Upper lobe of left lung (tissue), 6 donors: Measurements from ENCODE around the gene SLAMF9. TPM values are rescaled to one million over a fixed set of nuclear protein-coding genes. Genes with fewer than 3 reads are reported as not detected.

Source experiments
- ATAC-seq, 2 donors: fragments of 200-7000 bp; cut with Tn5 transposase; one replicate each; pipeline ENCODE4 v1.9.1; 2022; ENCODE audit warnings: mild to moderate bottlenecking in 2 of 2, moderate library complexity in 2 of 2; ENCODE audit not compliant: low FRiP score in 2 of 2
- DNase-seq, 2 donors: peaks; one replicate each; pipeline ENCODE4 v3.0.0-alpha.2; 2019 to 2020
- H3K27ac ChIP-seq, 4 donors: fragments of 200-600 bp; sonication (generic); one replicate each; pipeline ENCODE4 v1.5.1; 2016 to 2019
- H3K27me3 ChIP-seq, 4 donors: fragments of 200-600 bp; sonication (generic); one replicate each; pipeline ENCODE4 v1.5.1; 2017 to 2019
- H3K36me3 ChIP-seq, 4 donors: fragments of 200-600 bp; sonication (generic); one replicate each; pipeline ENCODE4 v1.5.1; 2016 to 2019
- H3K4me1 ChIP-seq, 4 donors: fragments of 200-600 bp; sonication (generic); one replicate each; pipeline ENCODE4 v1.5.1; 2018 to 2019
- H3K4me3 ChIP-seq, 4 donors: fragments of 200-600 bp; sonication (generic); one replicate each; pipeline ENCODE4 v1.5.1; 2017 to 2019; ENCODE audit warnings: mild to moderate bottlenecking in 2 of 4, moderate library complexity in 1 of 4
- H3K9me3 ChIP-seq, 4 donors: fragments of 200-600 bp; sonication (generic); one replicate each; pipeline ENCODE4 v1.5.1; 2018 to 2019
- EP300 ChIP-seq, 4 donors: sonication (generic); formaldehyde crosslinking; IDR thresholded peaks; one replicate each; pipeline ENCODE4 v1.5.1; 2017; ENCODE audit warnings: antibody characterized with exemption in 4 of 4, control low read depth in 2 of 4
- POLR2A ChIP-seq, 4 donors: fragments of 450-650 bp; IDR thresholded peaks; one replicate each; pipeline ENCODE4 v1.5.1; 2016 to 2017; ENCODE audit warnings: antibody characterized with exemption in 4 of 4, mild to moderate bottlenecking in 2 of 4
- POLR2AphosphoS5 ChIP-seq, 2 donors: sonication (generic); formaldehyde crosslinking; IDR thresholded peaks; one replicate each; pipeline ENCODE4 v1.5.1; 2017; ENCODE audit warnings: antibody characterized with exemption in 2 of 2
- WGBS, 2 donors: methylation state at CpG; one replicate each; pipeline ENCODE4 v1.1.5; 2017 to 2018; 5-methylcytosine and 5-hydroxymethylcytosine counted together
- total RNA-seq, 6 donors: library from RNA; depleted of rRNA in 4 of 6; stranded (reverse); fragments of >200 nt in 4 of 6; gene quantifications; one replicate each; pipeline versions ENCODE4 v1.1.0 to v1.2.1, GENCODE V29; 2016 to 2021
- TF ChIP-seq, protein P1 (sequence below), 6 experiments: fragments of 450-650 bp in 4 of 6; fragments of 200-600 bp in 2 of 6; sonication (generic) in 2 of 6; IDR thresholded peaks; one replicate each; pipeline ENCODE4 v1.5.1; 2016 to 2019; ENCODE audit warnings: antibody characterized with exemption in 6 of 6
- donor health status: DM: no; HTN: no; CAD: no; lungs with moderate emphysema.
- donor health status: DM: no; HTN: yes; CAD: no; lungs with severe emphysema.

The SLAMF9 gene
- total RNA-seq, 6 donors from 2014 or later: 0.34 TPM; not detected in 5

DNA sequence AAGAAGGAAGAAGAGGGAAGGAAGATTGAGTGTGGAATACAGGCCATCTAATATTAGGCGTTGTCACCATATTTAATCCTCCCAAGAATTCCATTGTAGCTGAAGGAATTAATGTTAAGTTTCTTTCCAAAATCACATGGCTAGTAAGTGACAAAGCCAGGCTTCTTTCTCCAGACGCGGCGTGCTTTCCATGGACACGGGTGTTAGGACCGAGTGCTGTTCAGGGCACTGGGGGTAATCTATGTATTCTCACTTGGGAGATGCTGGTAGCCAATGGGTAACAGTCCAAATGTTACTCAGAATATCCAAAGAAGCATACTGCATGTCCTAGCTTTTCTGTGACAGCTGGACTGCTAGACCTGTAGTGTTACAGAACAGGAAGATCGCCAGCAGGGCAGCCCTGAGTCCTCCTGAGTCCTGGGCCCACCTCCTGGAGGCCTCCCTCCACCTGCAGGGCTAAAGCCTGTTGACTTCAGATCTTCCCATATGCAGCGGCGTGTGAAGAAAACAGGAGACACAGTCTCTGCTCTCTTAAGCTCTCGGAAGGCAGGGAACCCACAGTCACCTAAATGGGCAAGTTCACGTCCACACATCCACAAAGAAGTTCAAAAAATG is 13.9 kb downstream of the SLAMF9 start:
- H3K9me3 ChIP-seq: no peaks in the 10 kb centered on the region
- no peak for TF ChIP-seq POLR2A (IDR thresholded peaks at IDR 0.05)
- TF ChIP-seq, protein P1, sequence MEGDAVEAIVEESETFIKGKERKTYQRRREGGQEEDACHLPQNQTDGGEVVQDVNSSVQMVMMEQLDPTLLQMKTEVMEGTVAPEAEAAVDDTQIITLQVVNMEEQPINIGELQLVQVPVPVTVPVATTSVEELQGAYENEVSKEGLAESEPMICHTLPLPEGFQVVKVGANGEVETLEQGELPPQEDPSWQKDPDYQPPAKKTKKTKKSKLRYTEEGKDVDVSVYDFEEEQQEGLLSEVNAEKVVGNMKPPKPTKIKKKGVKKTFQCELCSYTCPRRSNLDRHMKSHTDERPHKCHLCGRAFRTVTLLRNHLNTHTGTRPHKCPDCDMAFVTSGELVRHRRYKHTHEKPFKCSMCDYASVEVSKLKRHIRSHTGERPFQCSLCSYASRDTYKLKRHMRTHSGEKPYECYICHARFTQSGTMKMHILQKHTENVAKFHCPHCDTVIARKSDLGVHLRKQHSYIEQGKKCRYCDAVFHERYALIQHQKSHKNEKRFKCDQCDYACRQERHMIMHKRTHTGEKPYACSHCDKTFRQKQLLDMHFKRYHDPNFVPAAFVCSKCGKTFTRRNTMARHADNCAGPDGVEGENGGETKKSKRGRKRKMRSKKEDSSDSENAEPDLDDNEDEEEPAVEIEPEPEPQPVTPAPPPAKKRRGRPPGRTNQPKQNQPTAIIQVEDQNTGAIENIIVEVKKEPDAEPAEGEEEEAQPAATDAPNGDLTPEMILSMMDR (IDR thresholded peaks at IDR 0.05): no peak
- TF ChIP-seq POLR2AphosphoS5 (IDR thresholded peaks at IDR 0.05): no peak
- no peak for TF ChIP-seq EP300 (IDR thresholded peaks at IDR 0.05)
- H3K27ac ChIP-seq: no peak overlapping the region
- WGBS, 2 donors: 95 to 96% methylated on average over 11 of the region's 11 CpGs
- H3K27me3 ChIP-seq: peaks cover 0 to under 1% (median 0%) of the 10 kb centered on the region in 4 donors
- no peak for DNase-seq
- no peak overlapping the region for H3K4me3 ChIP-seq
- ATAC-seq: no peak
- H3K4me1 ChIP-seq: peaks cover 16 to 30% (median 20%) of the 10 kb centered on the region in 4 donors
- H3K36me3 ChIP-seq: no peaks in the 10 kb centered on the region

DNA sequence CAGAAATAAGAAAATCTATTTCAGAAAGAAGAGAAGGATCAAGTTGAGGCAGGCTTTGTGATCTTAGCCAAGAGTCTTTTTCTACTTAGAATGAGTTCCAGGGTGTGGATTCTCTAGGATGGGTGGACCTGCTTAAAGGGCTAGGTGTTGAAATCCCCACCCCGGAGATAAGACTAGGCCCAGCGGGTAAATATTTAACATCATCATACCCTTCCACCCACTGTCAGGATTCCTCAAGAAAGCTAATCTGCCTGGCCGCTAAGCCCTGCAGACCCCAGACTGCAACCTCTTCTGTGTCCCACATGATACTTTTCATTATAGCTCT is 14.4 kb downstream of the SLAMF9 start:
- 74 to 78% methylated on average over 3 of the region's 3 CpGs for WGBS, 2 donors

GRCh38 chr1:159938905-159939677 is 14.9 kb downstream of the SLAMF9 start:
- no peaks in the 10 kb centered on the region for H3K9me3 ChIP-seq
- peaks cover 12 to 26% (median 18%) of the 10 kb centered on the region in 4 donors for H3K4me1 ChIP-seq
- DNase-seq (no peak), ATAC-seq (no peak)
- H3K36me3 ChIP-seq: no peaks in the 10 kb centered on the region
- WGBS, 2 donors: 84 to 90% methylated on average over 6 of the region's 6 CpGs
- H3K27me3 ChIP-seq: no peaks in the 10 kb centered on the region
- TF ChIP-seq POLR2A (IDR thresholded peaks at IDR 0.05): no peak
- TF ChIP-seq, protein P1 (IDR thresholded peaks at IDR 0.05): no peak
- TF ChIP-seq POLR2AphosphoS5 (IDR thresholded peaks at IDR 0.05): no peak
- no peak for TF ChIP-seq EP300 (IDR thresholded peaks at IDR 0.05)
- no peak overlapping the region for H3K4me3 ChIP-seq
- no peak overlapping the region for H3K27ac ChIP-seq

More for the DNA sequence above, 14.4 kb downstream of the SLAMF9 start:
- peaks cover 12 to 26% (median 18%) of the 10 kb centered on the region in 4 donors for H3K4me1 ChIP-seq
- H3K27me3 ChIP-seq: no peaks in the 10 kb centered on the region
- no peak overlapping the region for H3K4me3 ChIP-seq
- no peak overlapping the region for H3K27ac ChIP-seq
- no peaks in the 10 kb centered on the region for H3K36me3 ChIP-seq
- no peaks in the 10 kb centered on the region for H3K9me3 ChIP-seq
- TF ChIP-seq POLR2A (IDR thresholded peaks at IDR 0.05): no peak
- TF ChIP-seq, protein P1 (IDR thresholded peaks at IDR 0.05): no peak
- TF ChIP-seq POLR2AphosphoS5 (IDR thresholded peaks at IDR 0.05): no peak
- ATAC-seq (no peak), DNase-seq (no peak)

DNA sequence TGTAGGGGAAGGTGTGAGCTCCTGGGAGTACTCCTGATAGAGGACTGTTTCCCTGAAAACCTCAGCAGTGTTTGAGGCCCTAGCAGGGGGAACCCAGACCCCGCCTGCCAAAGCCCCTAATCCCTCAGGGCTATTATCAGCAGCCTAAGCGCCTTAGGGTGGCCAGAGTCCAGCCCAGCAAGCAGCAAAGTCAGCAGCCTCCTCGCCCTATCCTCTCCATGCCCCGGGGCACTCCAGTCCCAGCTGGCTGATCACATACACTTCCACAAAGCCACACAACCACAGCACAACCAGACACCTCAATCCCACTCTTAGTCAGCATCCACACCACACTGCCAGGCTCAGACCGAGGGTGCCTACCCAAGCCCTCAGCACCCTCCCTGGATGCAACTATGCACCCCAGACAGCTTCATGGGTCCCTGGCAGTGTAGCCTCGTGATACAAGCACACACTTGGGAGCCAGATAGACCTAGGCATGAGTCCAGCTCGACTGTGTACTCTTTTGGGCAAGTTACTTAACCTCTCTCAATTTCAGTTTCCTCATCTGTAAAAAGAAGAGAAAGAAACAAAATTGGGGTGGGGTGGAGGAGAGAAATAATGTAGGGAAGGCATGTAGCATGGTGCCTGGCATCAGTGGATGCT is 15.7 kb downstream of the SLAMF9 start:
- Histone ChIP-seq H3K9me3 (no peaks in the 10 kb centered on the region), H3K4me1 (peaks cover 12 to 26% (median 18%) of the 10 kb centered on the region in 4 donors), H3K36me3 (no peaks in the 10 kb centered on the region), H3K27ac (no peak overlapping the region), H3K4me3 (no peak overlapping the region), H3K27me3 (no peaks in the 10 kb centered on the region)
- no peak for DNase-seq
- TF ChIP-seq POLR2A (IDR thresholded peaks at IDR 0.05) (no peak), EP300 (IDR thresholded peaks at IDR 0.05) (no peak), POLR2AphosphoS5 (IDR thresholded peaks at IDR 0.05) (no peak)
- TF ChIP-seq, protein P1 (IDR thresholded peaks at IDR 0.05): no peak
- 55 to 68% methylated on average over 6 to 7 of the region's 7 CpGs for WGBS, 2 donors
- no peak for ATAC-seq
